Activated CD4-positive, alpha-beta T cell treated with anti-CD3 and anti-CD28 coated beads for 36 hours (primary cell): ENCODE data around the gene STAT5A. TPM values are rescaled to one million over a fixed set of nuclear protein-coding genes. Genes with fewer than 3 reads are reported as not detected.

ENCODE experiments used
- ATAC-seq: fragments of 200-7000 bp; cut with Tn5 transposase; one replicate; pipeline ENCODE4 v1.10.0; 2021; ENCODE audit warnings: mild to moderate bottlenecking, moderate library complexity
- CTCF ChIA-PET: fragments of 350-600 bp; sonication (Branson Sonifier 250); formaldehyde crosslinking; loops from one replicate; lab custom pipeline; 2021; ENCODE audit warnings: antibody characterized with exemption; lab: Charles Lee
- POLR2A ChIA-PET: fragments of 350-600 bp; sonication (Branson Sonifier 250); formaldehyde crosslinking; loops from one replicate; lab custom pipeline; 2021; ENCODE audit warnings: antibody characterized with exemption, inconsistent platforms; lab: Charles Lee
- DNase-seq: peaks from one replicate; pipeline ENCODE4 v3.0.0-alpha.2; 2020
- H3K27ac Mint-ChIP-seq: one replicate; pipeline ENCODE4 v1.8.0; 2021; ENCODE audit warnings: mixed read lengths
- H3K27me3 Mint-ChIP-seq: one replicate; pipeline ENCODE4 v1.8.0; 2021; ENCODE audit warnings: mixed read lengths
- H3K36me3 Mint-ChIP-seq: one replicate; pipeline ENCODE4 v1.8.0; 2021; ENCODE audit warnings: low read depth, mixed read lengths
- H3K4me1 Mint-ChIP-seq: one replicate; pipeline ENCODE4 v1.8.0; 2021; ENCODE audit warnings: mixed read lengths
- H3K4me3 Mint-ChIP-seq: one replicate; pipeline ENCODE4 v1.8.0; 2021; ENCODE audit warnings: mild to moderate bottlenecking, moderate library complexity, mixed read lengths
- H3K9me3 Mint-ChIP-seq: one replicate; pipeline ENCODE4 v1.8.0; 2021; ENCODE audit warnings: low read depth, mixed read lengths
- intact Hi-C, 2 experiments: fragments of 100-400 bp; cut with DNase I in 1 of 2; cut with micrococcal nuclease in 1 of 2; formaldehyde crosslinking; loops; one replicate each; pipeline versions ENCODE4 v1.14.2 to v1.15.1; 2022 to 2024; cut with DNase I, micrococcal nuclease
- total RNA-seq, 2 experiments: library from RNA; stranded (reverse); gene quantifications; one replicate each; pipeline ENCODE4 v1.2.3, GENCODE V29; 2021

Gene STAT5A
- total RNA-seq, 2 experiments from 2014 or later: 178 to 203 TPM

- Mint-ChIP-seq H3K27me3 (no peaks in the 10 kb centered on the region), H3K4me1 (peaks cover 49% of the 10 kb centered on the region), H3K9me3 (no peaks in the 10 kb centered on the region), H3K27ac (peak overlapping the region; percentile 97), H3K4me3 (peak overlapping the region; percentile 94), H3K36me3 (peaks cover 46% of the 10 kb centered on the region)
- intact Hi-C loops: loop anchor here (1.0 to 2.0 kb wide), 2 partner anchors 52 to 53 kb away; no protein-coding TSS in a partner anchor
- ChIA-PET POLR2A (interaction anchor here (0.7 to 2.3 kb wide), 8 partner anchors 8 to 52 kb away, joined by 3 to 11 read pairs (median 4); partner anchors contain the start of gene STAT5A), CTCF (interaction anchor here (0.6 to 1.7 kb wide), 12 partner anchors 8 to 286 kb away, joined by 3 to 10 read pairs (median 4); no protein-coding TSS in a partner anchor)
- ATAC-seq (no peak), DNase-seq (no peak)
These were observed 13.3 kb upstream of the STAT5A start for GRCh38 chr17:42274812-42275526.

DNA sequence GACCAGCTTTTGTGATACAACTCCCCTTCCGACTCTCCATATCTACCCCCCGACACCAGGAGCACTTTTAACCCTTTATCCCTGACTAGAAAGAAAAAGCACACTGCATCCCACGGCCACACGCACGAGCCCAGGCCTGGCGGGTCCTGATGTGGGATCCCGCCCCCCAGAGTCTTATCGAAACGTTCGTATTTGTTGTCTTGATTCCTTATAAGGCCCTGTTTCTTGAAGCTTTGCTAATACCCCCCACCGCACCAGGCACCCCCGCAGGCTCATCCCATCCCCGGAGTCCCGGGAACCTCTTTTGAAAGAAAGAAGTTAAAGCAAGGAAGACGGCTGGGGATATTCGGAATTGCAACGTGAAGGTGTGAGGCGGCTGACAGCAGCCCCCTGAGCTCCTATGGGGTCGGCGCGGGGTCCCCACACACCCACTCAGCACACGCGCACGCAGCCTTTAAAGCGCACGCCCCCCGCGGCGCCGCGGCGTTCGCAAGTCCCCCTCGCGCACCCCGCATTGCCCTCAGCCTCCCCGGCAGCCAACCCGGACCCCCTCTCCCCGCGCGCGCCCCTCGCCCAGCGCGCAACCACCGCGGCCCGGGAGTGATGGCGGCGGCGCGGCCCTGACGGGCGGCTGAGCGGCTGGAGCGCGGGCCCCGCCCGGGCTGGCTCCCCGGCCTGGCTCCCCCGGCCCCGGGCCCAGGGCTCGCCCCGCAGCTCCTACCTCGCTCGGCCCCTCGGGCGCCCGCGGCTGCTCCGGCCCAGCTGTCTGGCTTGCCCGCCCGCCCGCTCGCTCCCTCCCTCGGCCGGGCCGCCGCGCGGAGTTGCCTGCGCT, 12.6 kb upstream of the STAT5A start:
- H3K36me3 Mint-ChIP-seq: peaks cover 42% of the 10 kb centered on the region
- peak; percentile 56 for DNase-seq

DNA sequence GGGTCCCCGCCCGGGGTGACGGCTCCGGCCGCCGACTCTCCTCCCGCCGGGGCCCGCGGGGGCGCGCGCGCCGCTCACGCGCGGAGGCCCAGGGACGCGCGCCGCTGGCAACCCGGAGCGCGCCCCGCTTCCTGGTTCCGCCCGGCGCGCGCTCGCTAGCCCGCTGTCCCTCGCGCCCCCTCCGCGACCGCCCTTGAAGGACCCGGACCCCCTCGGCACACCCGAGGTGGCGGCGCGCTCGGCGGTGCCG, 12.0 kb upstream of the STAT5A start, which contains the start of gene STAT5B:
Gene STAT5B (minus strand): TSS at position 33 of the 250 bp plus-strand sequence. CDS start 44,264 bp downstream, outside the sequence.
- Mint-ChIP-seq H3K27ac (peak within 1 kb of the TSS; percentile 97), H3K4me1 (peaks cover 37% of the 10 kb centered on the region), H3K36me3 (peaks cover 37% of the 10 kb centered on the region), H3K27me3 (no peaks in the 10 kb centered on the region), H3K9me3 (no peaks in the 10 kb centered on the region), H3K4me3 (peak within 1 kb of the TSS; percentile 94)
- peak; percentile 51 for ATAC-seq
- intact Hi-C loops: loop anchor here in 1 of 2 experiments (1.0 kb wide), 2 partner anchors 12 to 95 kb away; partner anchors contain the start of genes KCNH4 and STAT5A
- POLR2A ChIA-PET: interaction anchor here (1.7 to 2.3 kb wide), 3 partner anchors 10 to 14 kb away, joined by 5 to 17 read pairs (median 11); partner anchors contain the start of gene STAT5A
- peak; percentile 80 for DNase-seq
- CTCF ChIA-PET: interaction anchor here (1.2 to 1.7 kb wide), 3 partner anchors 9 to 54 kb away, joined by 4 to 10 read pairs (median 4); no protein-coding TSS in a partner anchor

More for the DNA sequence above, 12.6 kb upstream of the STAT5A start:
- peak overlapping the region; percentile 94 for H3K4me3 Mint-ChIP-seq
- intact Hi-C loops: loop anchor here (1.0 to 2.0 kb wide), 4 partner anchors 13 to 94 kb away; partner anchors contain the start of genes KCNH4 (in 1 of the 2) and STAT5A (in 1 of the 2)
- peak overlapping the region; percentile 97 for H3K27ac Mint-ChIP-seq
- H3K9me3 Mint-ChIP-seq: no peaks in the 10 kb centered on the region
- no peaks in the 10 kb centered on the region for H3K27me3 Mint-ChIP-seq
- POLR2A ChIA-PET: interaction anchor here (0.7 to 2.3 kb wide), 6 partner anchors 9 to 53 kb away, joined by 3 to 11 read pairs (median 4); partner anchors contain the start of gene STAT5A
- H3K4me1 Mint-ChIP-seq: peaks cover 43% of the 10 kb centered on the region
- peak; percentile 22 for ATAC-seq
- CTCF ChIA-PET: interaction anchor here (0.8 to 1.7 kb wide), 9 partner anchors 9 to 116 kb away, joined by 3 to 10 read pairs (median 4); no protein-coding TSS in a partner anchor

- Mint-ChIP-seq H3K9me3 (no peaks in the 10 kb centered on the region), H3K27ac (peak overlapping the region; percentile 80), H3K4me3 (peak overlapping the region; percentile 77), H3K36me3 (peaks cover 37% of the 10 kb centered on the region), H3K4me1 (peaks cover 34% of the 10 kb centered on the region), H3K27me3 (no peaks in the 10 kb centered on the region)
- ChIA-PET CTCF (interaction anchor here (0.5 to 1.8 kb wide), 8 partner anchors 9 to 56 kb away, joined by 3 to 6 read pairs (median 4); no protein-coding TSS in a partner anchor), POLR2A (interaction anchor here (0.6 to 2.0 kb wide), 4 partner anchors 10 to 38 kb away, joined by 3 to 17 read pairs (median 4); no protein-coding TSS in a partner anchor)
- DNase-seq (peak; percentile 62), ATAC-seq (peak; percentile 17)
- intact Hi-C loops: loop anchor here (1.0 kb wide), 3 partner anchors 11 to 95 kb away; partner anchors contain the start of genes KCNH4 (in 1 of the 2) and STAT5A (in 1 of the 2)
These were observed 11.5 kb upstream of the STAT5A start for GRCh38 chr17:42276609-42277341.

GRCh38 chr17:42277342-42277712, 11.0 kb upstream of the STAT5A start:
- ChIA-PET POLR2A (interaction anchor here (0.6 to 2.0 kb wide), 4 partner anchors 9 to 37 kb away, joined by 3 to 17 read pairs (median 4); no protein-coding TSS in a partner anchor), CTCF (interaction anchor here (0.5 to 1.8 kb wide), 8 partner anchors 9 to 56 kb away, joined by 3 to 6 read pairs (median 4); no protein-coding TSS in a partner anchor)
- intact Hi-C loops: loop anchor here in 1 of 2 experiments (1.0 kb wide), 1 partner anchor 10 kb away; no protein-coding TSS in a partner anchor
- H3K36me3 Mint-ChIP-seq: peaks cover 36% of the 10 kb centered on the region
- peaks cover 30% of the 10 kb centered on the region for H3K4me1 Mint-ChIP-seq
- no peak for DNase-seq
- no peaks in the 10 kb centered on the region for H3K27me3 Mint-ChIP-seq
- peak overlapping the region; percentile 77 for H3K4me3 Mint-ChIP-seq
- no peaks in the 10 kb centered on the region for H3K9me3 Mint-ChIP-seq
- no peak for ATAC-seq
- peak overlapping the region; percentile 80 for H3K27ac Mint-ChIP-seq

DNA sequence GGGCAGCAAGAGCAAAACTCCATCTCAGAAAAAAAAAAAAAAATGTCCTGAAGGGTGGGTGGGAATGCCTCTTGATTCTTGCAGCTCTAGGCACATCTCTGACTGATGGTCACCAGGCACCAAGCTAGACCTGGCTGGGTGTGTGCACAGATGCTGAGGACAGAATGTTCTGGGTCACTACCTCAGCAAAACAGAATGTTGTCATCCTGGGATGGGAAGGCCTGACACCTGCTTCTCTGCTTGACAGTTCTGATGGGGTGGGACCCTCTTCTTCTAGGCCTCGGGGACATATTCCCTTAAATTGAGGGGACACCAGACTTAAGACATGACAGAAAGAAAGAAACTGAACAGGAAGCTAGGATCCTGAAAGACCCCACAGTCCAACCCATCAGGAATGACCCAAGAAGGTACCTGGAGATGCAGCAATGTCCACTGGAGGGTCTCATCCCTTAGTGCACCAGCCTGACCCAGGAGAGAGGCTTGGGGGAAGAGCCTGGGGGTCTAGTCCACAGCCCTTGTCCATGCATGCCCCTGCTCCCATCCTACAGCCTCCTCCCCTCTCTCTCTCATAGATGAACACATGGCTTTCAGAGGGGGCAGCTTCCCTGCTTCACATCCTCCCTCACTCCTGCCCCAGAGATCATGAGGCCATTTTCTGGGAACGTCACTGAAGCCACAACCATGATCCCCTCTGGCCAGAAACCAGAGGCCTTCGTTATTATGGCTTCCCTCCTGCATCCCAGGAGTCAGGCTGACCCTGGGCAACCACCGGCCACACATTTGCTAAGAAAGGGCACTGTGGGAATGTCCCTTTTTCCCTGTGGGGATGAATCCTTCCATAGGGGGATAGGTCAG, 8.3 kb upstream of the STAT5A start:
- intact Hi-C loops: no loop called here
- no peaks in the 10 kb centered on the region for H3K9me3 Mint-ChIP-seq
- DNase-seq: peak; percentile 1
- H3K36me3 Mint-ChIP-seq: peaks cover 21% of the 10 kb centered on the region
- H3K4me1 Mint-ChIP-seq: peaks cover 35% of the 10 kb centered on the region
- ATAC-seq: no peak
- ChIA-PET CTCF (interaction anchor here (0.6 kb wide), 1 partner anchor 11 kb away, joined by 3 read pairs; no protein-coding TSS in a partner anchor), POLR2A (interaction anchor here (0.6 to 1.0 kb wide), 2 partner anchors 30 to 32 kb away, joined by 3 to 4 read pairs; no protein-coding TSS in a partner anchor)
- H3K4me3 Mint-ChIP-seq: no peak overlapping the region
- peak overlapping the region; percentile 31 for H3K27ac Mint-ChIP-seq
- H3K27me3 Mint-ChIP-seq: no peaks in the 10 kb centered on the region

GRCh38 chr17:42281571-42282096, 6.7 kb upstream of the STAT5A start:
- Mint-ChIP-seq H3K36me3 (peaks cover 18% of the 10 kb centered on the region), H3K4me3 (no peak overlapping the region), H3K9me3 (no peaks in the 10 kb centered on the region), H3K4me1 (peaks cover 46% of the 10 kb centered on the region), H3K27ac (no peak overlapping the region), H3K27me3 (no peaks in the 10 kb centered on the region)
- DNase-seq (no peak), ATAC-seq (no peak)
- ChIA-PET POLR2A (no interaction called here), CTCF (no interaction called here)
- intact Hi-C loops: no loop called here

DNA sequence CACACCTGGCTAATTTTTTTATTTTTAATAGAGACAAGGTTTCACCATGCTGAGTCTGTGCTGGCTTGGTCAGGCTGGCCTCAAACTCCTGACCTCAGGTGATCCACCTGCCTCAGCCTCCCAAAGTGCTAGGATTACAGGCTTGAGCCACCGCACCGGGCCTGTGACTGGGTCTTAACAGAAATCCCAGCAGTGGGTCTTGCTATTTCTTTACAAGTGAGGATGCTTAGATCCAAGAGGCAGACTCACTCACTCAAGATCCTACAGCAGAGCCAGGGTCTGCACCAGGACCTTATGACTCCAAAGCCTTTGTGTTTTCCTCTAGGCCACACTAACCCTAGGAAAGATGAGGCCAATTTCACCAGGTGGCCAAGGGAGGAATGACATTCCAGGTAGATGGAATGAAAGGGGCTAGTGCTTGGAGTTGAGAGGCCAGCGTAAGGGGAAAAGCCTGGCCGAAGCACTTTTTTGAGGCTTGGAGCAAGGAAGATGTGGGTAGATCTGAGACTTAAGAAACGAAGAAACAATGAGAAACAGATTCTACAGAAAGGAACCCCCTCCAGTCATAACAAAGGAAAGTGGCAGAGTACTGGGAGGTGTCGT, 5.7 kb upstream of the STAT5A start:
- ChIA-PET CTCF (no interaction called here), POLR2A (no interaction called here)
- Mint-ChIP-seq H3K9me3 (no peaks in the 10 kb centered on the region), H3K27me3 (no peaks in the 10 kb centered on the region), H3K36me3 (peaks cover 20% of the 10 kb centered on the region), H3K27ac (peak overlapping the region; percentile 21), H3K4me1 (peaks cover 45% of the 10 kb centered on the region), H3K4me3 (no peak overlapping the region)
- peak; percentile 4 for DNase-seq
- ATAC-seq: no peak
- intact Hi-C loops: no loop called here
